ENCODE measurements around the gene PRSS16. TPM values are rescaled to one million over a fixed set of nuclear protein-coding genes. Genes with fewer than 3 reads are reported as not detected.

The PRSS16 gene, protein sequence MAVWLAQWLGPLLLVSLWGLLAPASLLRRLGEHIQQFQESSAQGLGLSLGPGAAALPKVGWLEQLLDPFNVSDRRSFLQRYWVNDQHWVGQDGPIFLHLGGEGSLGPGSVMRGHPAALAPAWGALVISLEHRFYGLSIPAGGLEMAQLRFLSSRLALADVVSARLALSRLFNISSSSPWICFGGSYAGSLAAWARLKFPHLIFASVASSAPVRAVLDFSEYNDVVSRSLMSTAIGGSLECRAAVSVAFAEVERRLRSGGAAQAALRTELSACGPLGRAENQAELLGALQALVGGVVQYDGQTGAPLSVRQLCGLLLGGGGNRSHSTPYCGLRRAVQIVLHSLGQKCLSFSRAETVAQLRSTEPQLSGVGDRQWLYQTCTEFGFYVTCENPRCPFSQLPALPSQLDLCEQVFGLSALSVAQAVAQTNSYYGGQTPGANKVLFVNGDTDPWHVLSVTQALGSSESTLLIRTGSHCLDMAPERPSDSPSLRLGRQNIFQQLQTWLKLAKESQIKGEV
- total RNA-seq = not detected in 2 replicates

DNA sequence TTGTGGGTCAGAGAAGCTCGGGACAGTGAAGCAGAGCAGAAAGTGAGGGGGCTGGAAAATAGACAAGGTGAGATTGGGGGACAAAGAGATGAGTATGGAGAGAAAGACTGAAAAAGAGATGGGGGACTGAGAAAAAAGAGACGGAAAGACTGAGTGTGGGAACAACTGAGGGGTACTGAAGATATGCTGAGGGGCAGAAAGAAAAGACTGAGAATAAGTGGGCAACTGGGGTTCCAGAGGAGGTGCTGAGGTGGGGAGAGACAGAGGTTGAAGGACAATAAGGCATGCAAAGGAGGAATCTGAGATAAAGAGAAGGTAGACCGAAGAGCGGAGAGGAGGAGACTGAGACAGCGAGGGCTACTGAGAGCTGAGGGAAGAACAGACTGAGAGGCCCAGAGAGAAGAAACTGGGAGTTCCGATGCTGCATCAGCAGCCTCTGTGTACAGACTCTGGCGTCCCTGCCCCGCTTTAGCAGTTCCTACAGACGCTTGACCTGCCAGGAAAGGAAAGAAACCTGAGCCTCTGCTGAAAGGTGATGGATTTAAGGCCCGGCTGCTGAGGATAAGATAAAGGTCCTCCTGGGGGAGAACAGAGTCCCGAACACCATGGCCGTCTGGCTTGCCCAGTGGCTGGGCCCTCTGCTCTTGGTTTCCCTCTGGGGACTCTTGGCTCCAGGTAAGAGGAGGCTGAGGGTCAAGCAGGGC lies at the start of gene PRSS16:
TSS of gene PRSS16 (plus strand) at position 569 of the 704 bp plus-strand sequence. CDS start at position 606, 37 bp downstream.

Other genes with a start within 250 kb of the PRSS16 start
- not detected in 2 replicates for gene POM121L2, start 64.6 kb downstream of the PRSS16 start, total RNA-seq
- gene ZNF391, start 141.1 kb downstream of the PRSS16 start, total RNA-seq = under 0.01 and 0.14 TPM in 2 replicates
- 5.7 TPM in 2 replicates for gene ZNF184, start 225.4 kb downstream of the PRSS16 start, total RNA-seq

Measured in placental pericyte (primary cell).